ENCODE data around the gene TBL1Y.
"Not testable (repeated sequence)": the region's sequence is repeated elsewhere in the genome, so short reads cannot be mapped to it uniquely, and the experiment has no call there.

The TBL1Y gene

DNA sequence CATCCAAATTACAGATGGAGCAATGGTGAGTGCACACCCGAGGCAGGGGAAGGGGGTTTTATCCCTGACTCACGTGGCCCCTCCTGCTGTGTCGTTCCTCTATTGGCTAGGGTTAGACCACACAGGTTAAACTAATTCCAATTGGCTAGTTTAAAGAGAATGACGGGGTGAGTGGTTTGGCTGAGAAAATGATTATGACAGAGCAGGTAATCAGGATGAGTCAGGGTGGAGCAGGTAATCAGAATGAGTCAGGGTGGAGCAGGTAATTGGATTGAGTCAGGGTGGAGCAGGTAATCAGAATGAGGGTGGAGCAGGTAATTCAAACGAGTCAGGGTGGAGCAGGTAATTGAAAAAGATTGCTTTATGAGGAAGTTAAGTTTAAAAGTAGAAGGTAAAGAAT is 146.4 kb downstream of the TBL1Y start:
- Histone ChIP-seq H3K36me3 (ENCODE audit: low read depth) (no peaks in the 10 kb centered on the region), H3K9me3 (ENCODE audit: severe bottlenecking) (no peaks in the 10 kb centered on the region), H3K27me3 (ENCODE audit: insufficient read depth, poor library complexity, severe bottlenecking) (no peaks in the 10 kb centered on the region), H3K27ac (ENCODE audit: poor library complexity, severe bottlenecking) (no peak overlapping the region), H3K4me1 (ENCODE audit: insufficient read depth, poor library complexity, severe bottlenecking) (peaks cover 7% of the 10 kb centered on the region), H3K4me3 (ENCODE audit: severe bottlenecking) (no peak overlapping the region)
- TF ChIP-seq, protein P1, sequence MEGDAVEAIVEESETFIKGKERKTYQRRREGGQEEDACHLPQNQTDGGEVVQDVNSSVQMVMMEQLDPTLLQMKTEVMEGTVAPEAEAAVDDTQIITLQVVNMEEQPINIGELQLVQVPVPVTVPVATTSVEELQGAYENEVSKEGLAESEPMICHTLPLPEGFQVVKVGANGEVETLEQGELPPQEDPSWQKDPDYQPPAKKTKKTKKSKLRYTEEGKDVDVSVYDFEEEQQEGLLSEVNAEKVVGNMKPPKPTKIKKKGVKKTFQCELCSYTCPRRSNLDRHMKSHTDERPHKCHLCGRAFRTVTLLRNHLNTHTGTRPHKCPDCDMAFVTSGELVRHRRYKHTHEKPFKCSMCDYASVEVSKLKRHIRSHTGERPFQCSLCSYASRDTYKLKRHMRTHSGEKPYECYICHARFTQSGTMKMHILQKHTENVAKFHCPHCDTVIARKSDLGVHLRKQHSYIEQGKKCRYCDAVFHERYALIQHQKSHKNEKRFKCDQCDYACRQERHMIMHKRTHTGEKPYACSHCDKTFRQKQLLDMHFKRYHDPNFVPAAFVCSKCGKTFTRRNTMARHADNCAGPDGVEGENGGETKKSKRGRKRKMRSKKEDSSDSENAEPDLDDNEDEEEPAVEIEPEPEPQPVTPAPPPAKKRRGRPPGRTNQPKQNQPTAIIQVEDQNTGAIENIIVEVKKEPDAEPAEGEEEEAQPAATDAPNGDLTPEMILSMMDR (IDR thresholded peaks at IDR 0.05; ENCODE audit: poor library complexity, severe bottlenecking) = no peak
- DNase-seq (ENCODE audit: low spot score) = no peak
- no peak for ATAC-seq (ENCODE audit: low read depth)

DNA sequence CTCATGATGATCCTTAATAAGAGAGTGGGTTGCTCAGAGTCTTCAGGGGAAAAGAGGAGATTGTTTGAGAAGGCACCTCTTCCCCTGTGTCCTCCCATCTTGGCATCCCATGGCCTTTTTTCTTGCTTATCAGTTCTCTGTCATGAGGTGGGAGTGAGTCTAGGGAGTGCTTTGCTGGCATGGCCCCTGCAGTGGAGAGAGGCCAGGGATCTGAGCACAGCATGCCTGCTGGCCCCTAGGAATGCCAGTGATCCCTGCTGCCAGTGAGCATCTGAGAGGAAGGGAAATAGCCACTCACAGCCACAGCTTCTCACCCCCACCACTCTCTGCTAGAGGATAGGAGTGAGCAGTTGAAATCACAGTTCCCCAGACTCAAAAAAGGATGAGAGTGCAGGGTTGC is 168.2 kb downstream of the TBL1Y start:
- no peak overlapping the region for H3K4me3 ChIP-seq (ENCODE audit: severe bottlenecking)
- no peaks in the 10 kb centered on the region for H3K36me3 ChIP-seq (ENCODE audit: low read depth)
- ATAC-seq (ENCODE audit: low read depth) (no peak), DNase-seq (ENCODE audit: low spot score) (no peak)
- no peaks in the 10 kb centered on the region for H3K9me3 ChIP-seq (ENCODE audit: severe bottlenecking)
- no peaks in the 10 kb centered on the region for H3K4me1 ChIP-seq (ENCODE audit: insufficient read depth, poor library complexity, severe bottlenecking)
- TF ChIP-seq, protein P1 (IDR thresholded peaks at IDR 0.05; ENCODE audit: poor library complexity, severe bottlenecking) = no peak
- H3K27me3 ChIP-seq (ENCODE audit: insufficient read depth, poor library complexity, severe bottlenecking) = no peaks in the 10 kb centered on the region
- no peak overlapping the region for H3K27ac ChIP-seq (ENCODE audit: poor library complexity, severe bottlenecking)

DNA sequence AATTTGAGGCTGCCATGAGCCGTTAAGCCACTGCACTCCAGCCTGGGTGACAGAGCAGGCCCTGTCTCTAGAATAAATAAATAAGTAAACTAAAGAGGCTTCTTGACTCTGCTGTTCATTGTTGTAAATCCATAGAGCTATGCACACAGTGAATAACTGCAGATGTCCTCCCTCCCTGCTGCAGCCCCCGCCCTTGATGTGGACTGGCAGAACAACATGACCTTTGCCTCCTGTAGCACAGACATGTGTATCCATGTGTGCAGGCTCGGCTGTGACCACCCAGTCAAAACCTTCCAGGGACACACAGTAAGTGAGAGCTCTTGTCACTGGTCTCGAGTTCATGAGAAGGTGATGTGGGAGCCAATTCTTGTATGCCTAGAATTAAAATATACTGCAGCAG is 170.1 kb downstream of the TBL1Y start:
- not testable (repeated sequence) for DNase-seq (ENCODE audit: low spot score); H3K4me1 ChIP-seq (ENCODE audit: insufficient read depth, poor library complexity, severe bottlenecking); H3K27me3 ChIP-seq (ENCODE audit: insufficient read depth, poor library complexity, severe bottlenecking); H3K27ac ChIP-seq (ENCODE audit: poor library complexity, severe bottlenecking); H3K4me3 ChIP-seq (ENCODE audit: severe bottlenecking); H3K36me3 ChIP-seq (ENCODE audit: low read depth); ATAC-seq (ENCODE audit: low read depth); H3K9me3 ChIP-seq (ENCODE audit: severe bottlenecking)

GRCh38 chrY:7085606-7086005 is 175.1 kb downstream of the TBL1Y start:
- DNase-seq (ENCODE audit: low spot score) (no peak), ATAC-seq (ENCODE audit: low read depth) (peak; percentile 80)
- no peak overlapping the region for H3K4me3 ChIP-seq (ENCODE audit: severe bottlenecking)
- no peaks in the 10 kb centered on the region for H3K9me3 ChIP-seq (ENCODE audit: severe bottlenecking)
- TF ChIP-seq, protein P1 (IDR thresholded peaks at IDR 0.05; ENCODE audit: poor library complexity, severe bottlenecking) = peak; percentile 89
- no peak overlapping the region for H3K27ac ChIP-seq (ENCODE audit: poor library complexity, severe bottlenecking)
- H3K36me3 ChIP-seq (ENCODE audit: low read depth) = no peaks in the 10 kb centered on the region
- no peaks in the 10 kb centered on the region for H3K4me1 ChIP-seq (ENCODE audit: insufficient read depth, poor library complexity, severe bottlenecking)
- no peaks in the 10 kb centered on the region for H3K27me3 ChIP-seq (ENCODE audit: insufficient read depth, poor library complexity, severe bottlenecking)

- H3K27me3 ChIP-seq (ENCODE audit: insufficient read depth, poor library complexity, severe bottlenecking) = no peaks in the 10 kb centered on the region
- H3K36me3 ChIP-seq (ENCODE audit: low read depth) = no peaks in the 10 kb centered on the region
- peak; percentile 67; the same call in 2 of the 3 replicates for ATAC-seq (ENCODE audit: low read depth)
- TF ChIP-seq, protein P1 (IDR thresholded peaks at IDR 0.05; ENCODE audit: poor library complexity, severe bottlenecking) = peak; percentile 65
- H3K9me3 ChIP-seq (ENCODE audit: severe bottlenecking) = no peaks in the 10 kb centered on the region
- H3K4me3 ChIP-seq (ENCODE audit: severe bottlenecking) = no peak overlapping the region
- no peak overlapping the region for H3K27ac ChIP-seq (ENCODE audit: poor library complexity, severe bottlenecking)
- DNase-seq (ENCODE audit: low spot score) = no peak
- H3K4me1 ChIP-seq (ENCODE audit: insufficient read depth, poor library complexity, severe bottlenecking) = no peaks in the 10 kb centered on the region
These were observed 182.3 kb downstream of the TBL1Y start for GRCh38 chrY:7092836-7093235.
